Calu3 (cell line): ENCODE results near the gene SLC30A2. TPM values are rescaled to one million over a fixed set of nuclear protein-coding genes. Genes with fewer than 3 reads are reported as not detected.
"Not testable (repeated sequence)": the region's sequence is repeated elsewhere in the genome, so short reads cannot be mapped to it uniquely, and the experiment has no call there.

Experiments used
- Bru-seq: library from RNA; stranded (reverse); fragments of 400-500 nt; gene quantifications from one replicate; lab custom pipeline; 2021; lab: Mats Ljungman, UMichigan
- BruChase-seq, 2 experiments: library from RNA; stranded (reverse); fragments of 400-500 nt; gene quantifications; one replicate each; lab custom pipeline; 2021; lab: Mats Ljungman, UMichigan
- BruUV-seq: library from RNA; stranded (reverse); fragments of 400-500 nt; replicated peaks from 2 replicates; lab custom pipeline; 2021; lab: Mats Ljungman, UMichigan
- CTCF ChIA-PET: fragments of 300-600 bp; sonication (Branson Sonifier 250); formaldehyde crosslinking; loops from one replicate; lab custom pipeline; 2022; ENCODE audit warnings: antibody characterized with exemption; lab: Charles Lee
- DNase-seq: peaks from one replicate; pipeline ENCODE4 v3.0.0; 2022
- H3K27ac Mint-ChIP-seq: one replicate; pipeline ENCODE4 v1.8.0; 2022; ENCODE audit warnings: mixed read lengths; ENCODE audit not compliant: unreplicated experiment
- H3K27me3 Mint-ChIP-seq: one replicate; pipeline ENCODE4 v1.8.0; 2022; ENCODE audit warnings: mixed read lengths; ENCODE audit not compliant: unreplicated experiment
- H3K36me3 Mint-ChIP-seq: one replicate; pipeline ENCODE4 v1.8.0; 2022; ENCODE audit warnings: mild to moderate bottlenecking, moderate library complexity, mixed read lengths; ENCODE audit not compliant: insufficient read depth, unreplicated experiment
- H3K4me1 Mint-ChIP-seq: one replicate; pipeline ENCODE4 v1.8.0; 2022; ENCODE audit warnings: mild to moderate bottlenecking, low read depth, mixed read lengths; ENCODE audit not compliant: unreplicated experiment
- H3K4me3 Mint-ChIP-seq: one replicate; pipeline ENCODE4 v1.8.0; 2022; ENCODE audit warnings: mild to moderate bottlenecking, low read depth, moderate library complexity, mixed read lengths; ENCODE audit not compliant: unreplicated experiment
- H3K9me3 Mint-ChIP-seq: one replicate; pipeline ENCODE4 v1.8.0; 2022; ENCODE audit warnings: low read depth, mixed read lengths; ENCODE audit not compliant: unreplicated experiment
- CTCF ChIP-seq: fragments of 200-600 bp; IDR thresholded peaks from one replicate; pipeline ENCODE4 v1.8.0; 2022; ENCODE audit warnings: antibody characterized with exemption; ENCODE audit not compliant: unreplicated experiment
- intact Hi-C: fragments of 100-400 bp; cut with micrococcal nuclease; formaldehyde crosslinking; loops from one replicate; pipeline ENCODE4 v1.10.0; 2022; ENCODE audit not compliant: unreplicated experiment
- long read RNA-seq: library from polyadenylated mRNA; stranded (forward); transcript quantifications from one replicate; pipeline ENCODE4 v2.0.0, GENCODE V29; 2022
- total RNA-seq: library from RNA; stranded (reverse); gene quantifications from 2 replicates; pipeline ENCODE4 v1.2.3, GENCODE V29; 2022

Gene SLC30A2
- not detected in 2 replicates for total RNA-seq
- percentile 8 among the genes with signal in this experiment for Bru-seq, nascent RNA
- BruChase-seq, experiment 1, labeled RNA remaining after a 6-hour chase, result not detected
- BruChase-seq, experiment 2, labeled RNA remaining after a 2-hour chase, result percentile 8 among the genes with signal in this experiment
- long read RNA-seq, partial matches to known transcripts, result 0 of 1 reads
- long read RNA-seq, other reads (novel, unspliced or antisense), result 0 of 1 reads

GRCh38 chr1:26045722-26046245, at the start of gene SLC30A2:
Gene SLC30A2, minus strand, starts transcription at chr1:26046118. Its CDS starts 222 bp downstream, at chr1:26045896.
- no peaks in the 10 kb centered on the region for H3K36me3 Mint-ChIP-seq
- CTCF ChIA-PET, result interaction anchor here (1.0 kb wide), 1 partner anchor 9 kb away, joined by 4 read pairs; no protein-coding TSS in a partner anchor
- peaks cover 49% of the 10 kb centered on the region for H3K27me3 Mint-ChIP-seq
- BruUV-seq, result no TSS peak
- intact Hi-C loops, result no loop called here
- H3K4me1 Mint-ChIP-seq, result no peaks in the 10 kb centered on the region
- TF ChIP-seq CTCF, result no peak
- peak; percentile 5 for DNase-seq
- peak within 1 kb of the TSS; percentile 54 for H3K4me3 Mint-ChIP-seq
- no peak within 1 kb of the TSS for H3K27ac Mint-ChIP-seq
- no peaks in the 10 kb centered on the region for H3K9me3 Mint-ChIP-seq

GRCh38 chr1:26094677-26095383, 48.9 kb upstream of the SLC30A2 start:
- CTCF ChIA-PET, result no interaction called here
- H3K4me1 Mint-ChIP-seq, result peaks cover 7% of the 10 kb centered on the region
- intact Hi-C loops, result no loop called here

GRCh38 chr1:26094076-26094669, 48.3 kb upstream of the SLC30A2 start:
- Mint-ChIP-seq H3K27ac (no peak overlapping the region), H3K4me1 (peaks cover 7% of the 10 kb centered on the region), H3K36me3 (no peaks in the 10 kb centered on the region), H3K9me3 (no peaks in the 10 kb centered on the region), H3K4me3 (no peak overlapping the region), H3K27me3 (peaks cover 21% of the 10 kb centered on the region)
- intact Hi-C loops, result no loop called here
- CTCF ChIA-PET, result no interaction called here
- no peak for DNase-seq
- TF ChIP-seq CTCF, result no peak
- BruUV-seq, result no TSS peak

More at GRCh38 chr1:26094677-26095383, 48.9 kb upstream of the SLC30A2 start:
- TF ChIP-seq CTCF, result no peak
- Mint-ChIP-seq H3K27me3 (peaks cover 21% of the 10 kb centered on the region), H3K4me3 (no peak overlapping the region), H3K9me3 (no peaks in the 10 kb centered on the region), H3K27ac (no peak overlapping the region), H3K36me3 (no peaks in the 10 kb centered on the region)
- no TSS peak for BruUV-seq
- DNase-seq, result no peak

GRCh38 chr1:26093569-26093968, 47.7 kb upstream of the SLC30A2 start:
- H3K4me3 Mint-ChIP-seq, DNase-seq, CTCF ChIA-PET, BruUV-seq, H3K36me3 Mint-ChIP-seq, H3K9me3 Mint-ChIP-seq, H3K4me1 Mint-ChIP-seq, intact Hi-C loops, H3K27ac Mint-ChIP-seq: not testable (repeated sequence)
- peaks cover 21% of the 10 kb centered on the region for H3K27me3 Mint-ChIP-seq
